AG08395 (cell line): ENCODE results near the gene ZFAND6.
"Not testable (repeated sequence)": the region's sequence is repeated elsewhere in the genome, so short reads cannot be mapped to it uniquely, and the experiment has no call there.

Source experiments
- DNase-seq: peaks from one replicate; pipeline ENCODE4 v3.0.0; 2012; ENCODE audit warnings: mixed read lengths, low spot score

The ZFAND6 gene

DNA sequence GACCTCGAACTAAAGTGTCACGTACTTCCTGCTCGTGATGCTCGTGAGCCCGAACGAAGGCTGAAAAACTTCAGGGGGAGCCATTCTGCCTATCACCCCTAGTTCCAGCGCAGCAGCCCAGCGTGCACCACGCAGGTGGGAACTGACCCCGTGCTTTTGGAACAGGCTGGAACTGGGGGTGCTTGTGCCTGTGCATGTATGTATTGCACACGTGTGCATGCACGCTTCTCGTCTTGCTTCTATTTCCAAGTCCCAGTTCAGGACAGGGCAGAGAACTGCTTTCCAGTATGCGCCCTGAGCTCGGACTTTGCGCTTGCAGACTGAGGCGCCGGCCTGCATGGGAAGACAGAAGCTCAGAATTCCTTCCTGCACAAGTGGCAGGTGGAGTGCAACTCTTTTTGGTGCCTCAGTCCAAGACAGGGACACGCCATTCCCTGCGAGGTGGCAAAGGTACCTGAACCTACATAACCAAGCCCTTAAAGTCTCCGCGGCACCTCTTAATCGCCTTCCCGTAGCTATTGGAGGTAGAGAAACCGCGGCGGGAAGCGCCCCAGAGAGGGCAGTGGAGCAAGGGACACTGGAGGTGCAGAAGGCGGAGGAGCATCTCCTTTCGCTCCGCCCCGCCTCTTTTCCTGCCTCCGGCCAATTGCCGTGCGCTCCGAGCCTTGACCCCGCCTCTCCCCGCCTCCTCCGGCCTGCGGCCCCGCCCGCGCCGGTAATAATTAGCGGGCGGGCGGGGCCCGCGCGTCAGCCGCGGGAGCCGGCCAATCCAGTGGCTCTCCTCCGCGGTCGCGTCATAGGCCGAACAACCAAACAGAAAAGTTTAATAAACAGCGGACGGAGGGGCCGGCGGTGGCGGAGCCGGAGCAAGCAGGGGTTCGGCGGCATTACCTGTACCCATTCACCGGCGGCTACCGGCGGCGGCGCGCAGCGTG lies at the start of gene ZFAND6:
Gene ZFAND6 (plus strand): TSS at position 826 of the 935 bp plus-strand sequence. CDS start 60,669 bp downstream, outside the sequence.
- DNase-seq = peak; percentile 96

- peak; percentile 14 for DNase-seq
Observed at GRCh38 chr15:80010131-80010673, 49.3 kb upstream of the ZFAND6 start.

DNA sequence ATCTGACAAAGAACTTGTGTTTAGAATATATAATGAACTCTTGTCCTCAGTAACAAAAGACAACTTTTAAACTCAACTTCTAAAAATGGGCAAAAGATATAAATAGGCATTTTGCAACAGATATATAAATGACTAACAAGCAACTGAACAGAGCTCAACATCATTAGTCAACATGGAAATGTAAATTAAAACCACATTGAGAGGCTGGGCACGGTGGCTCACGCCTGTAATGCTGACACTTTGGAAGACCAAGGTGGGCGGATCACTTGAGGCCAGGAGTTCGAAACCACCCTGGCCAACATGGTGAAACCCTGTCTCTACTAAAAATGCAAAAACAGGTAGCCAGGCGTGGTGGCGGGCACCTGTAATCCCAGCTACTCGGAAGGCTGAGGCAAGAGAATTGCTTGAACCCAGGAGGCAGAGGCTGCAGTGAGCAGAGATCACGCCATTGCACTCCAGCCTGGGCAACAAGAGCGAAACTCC lies 48.4 kb upstream of the ZFAND6 start:
- peak; percentile 61 for DNase-seq

GRCh38 chr15:80011596-80011995 lies 47.9 kb upstream of the ZFAND6 start:
- no peak for DNase-seq

GRCh38 chr15:80012060-80012726 lies 47.3 kb upstream of the ZFAND6 start:
- DNase-seq = no peak

GRCh38 chr15:80014186-80014585 lies 45.3 kb upstream of the ZFAND6 start:
- DNase-seq = not testable (repeated sequence)

- DNase-seq = no peak
Observed at GRCh38 chr15:80015156-80015555, 44.3 kb upstream of the ZFAND6 start.

DNA sequence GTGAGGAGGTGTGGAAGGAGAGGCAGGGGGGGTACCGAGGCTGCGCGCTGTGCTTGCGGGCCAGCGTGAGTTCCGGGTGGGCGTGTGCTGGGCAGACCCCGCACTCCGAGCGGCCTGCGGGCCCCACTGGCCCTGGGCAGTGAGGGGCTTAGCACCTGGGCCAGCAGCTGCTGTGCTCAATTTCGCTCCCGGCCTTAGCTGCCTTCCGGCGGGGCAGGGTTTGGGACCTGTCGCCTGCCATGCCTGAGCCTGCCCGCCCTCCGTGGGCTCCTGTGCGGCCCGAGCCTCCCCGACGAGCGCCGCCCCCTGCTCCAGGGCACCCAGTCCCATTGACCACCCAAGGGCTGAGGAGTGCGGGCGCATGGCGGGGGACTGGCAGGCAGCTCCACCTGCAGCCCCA lies 43.0 kb upstream of the ZFAND6 start:
- not testable (repeated sequence) for DNase-seq

GRCh38 chr15:80017139-80017538 lies 42.3 kb upstream of the ZFAND6 start:
- DNase-seq = not testable (repeated sequence)

DNA sequence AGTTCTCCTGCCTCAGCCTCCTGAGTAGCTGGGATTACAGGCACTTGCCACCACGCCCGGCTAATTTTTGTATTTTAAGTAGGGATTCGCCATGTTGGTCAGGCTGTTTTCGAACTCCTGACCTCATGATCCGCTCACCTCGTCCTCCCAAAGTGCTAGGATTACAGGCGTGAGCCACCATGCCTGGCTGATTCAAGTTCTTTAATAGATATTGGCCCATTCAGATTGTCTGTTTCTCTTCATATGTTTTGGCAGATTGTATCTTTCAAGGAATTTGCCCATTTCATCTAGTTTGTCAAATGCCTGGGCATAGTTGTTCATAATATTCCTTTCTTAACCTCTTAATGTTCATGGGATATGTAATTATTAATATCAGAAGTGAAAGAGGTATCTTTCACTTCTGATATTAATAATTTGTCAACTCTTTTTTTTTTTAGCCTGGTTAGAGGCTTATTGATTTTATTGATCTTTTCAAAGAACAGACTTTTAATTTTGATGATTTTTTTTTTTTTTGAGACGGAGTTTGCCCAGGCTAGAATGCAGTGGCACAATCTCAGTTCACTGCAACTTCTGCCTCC lies 40.2 kb upstream of the ZFAND6 start:
- no peak for DNase-seq

DNA sequence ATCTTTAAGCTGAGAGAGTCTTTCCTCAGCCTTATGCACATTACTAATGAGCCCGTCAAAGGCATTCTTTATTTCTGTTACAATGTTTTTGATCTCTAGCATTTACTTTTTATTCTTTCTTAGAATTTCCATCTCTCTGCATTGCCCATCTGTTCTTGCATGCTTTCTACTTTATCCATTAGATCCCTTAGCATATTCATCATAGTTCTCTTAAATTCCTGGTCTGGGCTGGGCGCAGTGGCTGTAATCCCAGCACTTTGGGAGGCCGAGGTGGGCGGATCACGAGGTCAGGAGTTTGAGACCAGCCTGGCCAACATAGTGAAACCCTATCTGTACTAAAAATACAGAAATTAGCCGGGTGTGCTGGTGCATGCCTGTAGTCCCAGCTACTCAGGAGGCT lies 39.3 kb upstream of the ZFAND6 start:
- DNase-seq = not testable (repeated sequence)

GRCh38 chr15:80020731-80021130 lies 38.7 kb upstream of the ZFAND6 start:
- no peak for DNase-seq

GRCh38 chr15:80026310-80026709 lies 33.2 kb upstream of the ZFAND6 start:
- no peak for DNase-seq

DNA sequence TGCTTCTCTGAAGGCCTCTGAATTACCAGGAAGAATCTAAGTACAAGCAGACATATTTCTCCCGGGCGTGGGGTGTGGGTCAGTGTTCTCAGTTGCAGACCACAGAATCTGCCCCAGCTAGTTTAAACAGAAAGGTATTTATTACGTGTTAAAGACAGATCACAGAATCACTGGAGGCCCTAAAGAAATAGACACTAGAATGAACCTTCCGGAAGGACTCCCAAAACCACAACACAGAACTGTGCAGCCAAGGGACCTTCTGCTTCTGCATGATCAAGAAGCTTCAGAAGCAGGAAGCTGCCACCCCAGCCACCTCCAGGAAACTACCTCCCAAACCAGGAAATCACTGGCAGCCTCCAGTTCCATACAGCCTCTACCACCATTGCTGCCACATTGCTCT lies 32.7 kb upstream of the ZFAND6 start:
- no peak for DNase-seq

DNA sequence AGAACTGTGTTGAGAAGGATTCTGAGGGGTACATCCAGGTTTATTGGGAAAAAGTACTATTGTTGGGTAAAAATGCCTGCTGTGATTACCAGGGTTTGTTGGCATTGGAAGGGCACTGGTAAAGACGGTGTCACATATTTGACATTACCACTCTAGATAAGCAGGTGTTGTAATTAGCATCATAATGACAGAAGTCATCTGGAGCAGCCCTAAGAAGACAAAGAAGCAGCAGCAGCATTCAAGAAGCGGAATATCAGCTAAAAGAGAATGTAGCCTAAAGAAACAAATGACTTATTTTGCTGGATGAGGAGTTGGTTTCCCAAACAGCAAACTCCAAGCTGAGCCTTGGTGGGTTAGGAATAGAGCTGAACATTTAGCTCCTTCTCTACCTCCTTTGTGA lies 30.5 kb upstream of the ZFAND6 start:
- DNase-seq = no peak

- DNase-seq = peak; percentile 12
Observed at GRCh38 chr15:80031841-80032240, 27.6 kb upstream of the ZFAND6 start.

DNA sequence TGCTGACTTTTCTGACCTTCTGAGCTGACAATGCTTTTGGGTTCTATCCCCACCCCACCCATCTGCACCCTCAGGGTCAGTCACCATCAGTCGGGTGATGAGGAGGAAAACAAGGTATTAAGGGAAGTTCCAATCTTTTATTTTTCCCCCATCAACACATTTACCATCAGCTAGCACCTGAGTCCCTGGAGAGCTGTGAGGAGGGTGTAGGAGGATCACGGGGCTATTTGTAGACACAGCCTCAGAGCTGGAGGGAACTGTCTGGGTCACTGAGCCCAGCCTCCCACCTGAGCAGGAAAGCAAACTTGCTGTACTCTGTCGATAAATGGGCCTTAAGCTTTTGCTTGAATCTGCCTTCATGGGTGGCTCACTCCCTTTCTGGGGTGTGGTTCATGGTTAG lies 24.8 kb upstream of the ZFAND6 start:
- DNase-seq = no peak

DNA sequence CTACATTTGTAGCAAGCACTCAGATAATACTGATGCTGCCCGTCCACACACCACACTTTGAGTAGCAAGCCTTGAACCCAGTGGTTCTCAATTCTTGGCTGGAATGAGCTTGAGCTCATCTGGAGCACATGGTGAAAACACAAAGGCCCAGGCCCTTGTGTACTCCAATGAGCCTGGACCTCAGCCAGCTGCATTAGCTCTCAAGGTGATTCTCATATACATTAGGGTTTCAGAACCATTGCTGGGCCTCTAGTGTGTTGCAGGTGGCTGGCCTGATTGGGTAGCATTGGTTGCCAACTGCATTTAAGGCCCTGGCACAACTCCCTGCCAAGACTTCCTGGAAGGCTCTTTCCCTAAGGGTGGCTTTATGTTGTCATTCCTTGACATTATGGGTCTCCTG lies 23.4 kb upstream of the ZFAND6 start:
- no peak for DNase-seq

GRCh38 chr15:80041494-80042253 lies 17.8 kb upstream of the ZFAND6 start:
- no peak for DNase-seq

DNA sequence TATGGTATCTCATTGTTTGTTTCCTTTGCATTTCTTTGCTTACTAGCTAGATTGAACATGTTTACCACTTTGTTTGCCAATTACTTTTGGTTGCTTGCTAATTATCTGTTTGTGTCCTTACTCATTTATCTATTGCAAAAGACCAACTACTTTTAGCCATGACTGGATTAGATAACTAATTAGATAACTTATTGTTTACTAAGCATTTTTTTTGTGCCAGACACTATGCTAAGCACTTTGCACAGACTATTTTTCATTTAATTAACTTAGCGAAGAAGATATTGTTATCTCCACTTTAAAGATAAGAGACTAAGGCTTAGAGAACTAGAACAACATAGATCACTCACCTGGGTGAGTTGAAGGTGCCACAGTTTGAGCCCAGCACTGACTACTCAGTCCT lies 16.9 kb upstream of the ZFAND6 start:
- DNase-seq = no peak

DNA sequence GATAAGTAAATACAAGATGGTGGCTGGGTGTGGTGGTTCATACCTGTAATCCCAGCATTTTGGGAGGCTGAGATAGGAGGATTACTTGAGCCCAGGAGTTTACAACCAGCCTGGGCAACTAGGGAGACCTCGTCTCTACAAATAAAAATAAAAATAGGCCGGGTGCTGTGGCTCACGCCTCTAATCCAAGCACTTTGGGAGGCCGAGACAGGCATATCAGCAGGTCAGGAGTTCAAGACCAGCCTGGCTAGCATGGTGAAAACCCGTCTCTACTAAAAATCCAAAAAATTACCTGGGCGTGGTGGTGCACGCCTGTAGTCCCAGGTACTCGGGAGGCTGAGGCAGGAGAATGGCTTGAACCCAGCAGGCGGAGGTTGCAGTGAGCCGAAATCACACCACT lies 14.3 kb upstream of the ZFAND6 start:
- DNase-seq = not testable (repeated sequence)

- DNase-seq = no peak
Observed at GRCh38 chr15:80049046-80049445, 10.4 kb upstream of the ZFAND6 start.
